Stimulated activated CD4-positive, alpha-beta T cell treated with anti-CD3 and anti-CD28 coated beads, Interleukin-12 subunit alpha, Interleukin-12 subunit beta, amount 100 ng/mL, for 4 hours (primary cell): ENCODE measurements around the gene TSHR.

Source experiments
- DNase-seq: peaks from one replicate; pipeline ENCODE4 v3.0.0-alpha.2; 2020

TSHR gene

DNA sequence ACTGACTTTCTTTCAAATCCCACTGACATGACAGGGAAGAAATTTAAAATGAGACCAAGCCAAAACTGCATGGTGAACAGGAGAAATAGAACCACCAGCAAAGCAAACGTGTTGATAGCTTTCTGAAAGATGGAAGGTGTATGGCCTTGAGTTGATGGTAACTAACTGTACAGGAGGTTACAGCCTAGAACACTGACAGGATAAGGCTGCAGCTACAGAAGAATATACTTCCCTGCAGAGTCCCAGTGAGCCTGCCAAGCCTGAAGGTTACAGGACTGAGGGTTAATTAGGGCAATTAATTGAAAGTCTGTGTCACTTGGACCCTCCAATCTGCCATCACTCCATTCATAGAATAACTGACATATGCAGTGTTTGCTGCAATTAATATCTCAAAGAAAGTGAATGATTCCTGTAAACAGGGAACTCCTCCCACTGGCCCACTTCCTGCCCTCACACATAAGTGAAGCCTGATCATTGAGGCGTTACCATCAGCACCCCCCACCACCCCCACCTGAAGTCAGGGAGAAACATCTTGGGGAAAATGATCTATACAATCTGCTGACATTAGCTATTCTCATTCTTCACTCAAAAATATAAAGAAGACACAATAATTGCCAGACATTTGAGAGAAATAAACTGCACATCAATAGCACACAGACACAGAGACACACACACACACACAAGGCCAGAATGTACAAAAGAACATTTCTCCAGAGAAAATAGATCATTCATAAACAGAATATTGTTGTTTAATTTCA lies 191.9 kb downstream of the TSHR start:
- no peak for DNase-seq

GRCh38 chr14:81148635-81149034 lies 193.2 kb downstream of the TSHR start:
- no peak for DNase-seq

GRCh38 chr14:81153187-81153586 lies 197.8 kb downstream of the TSHR start:
- no peak for DNase-seq

DNA sequence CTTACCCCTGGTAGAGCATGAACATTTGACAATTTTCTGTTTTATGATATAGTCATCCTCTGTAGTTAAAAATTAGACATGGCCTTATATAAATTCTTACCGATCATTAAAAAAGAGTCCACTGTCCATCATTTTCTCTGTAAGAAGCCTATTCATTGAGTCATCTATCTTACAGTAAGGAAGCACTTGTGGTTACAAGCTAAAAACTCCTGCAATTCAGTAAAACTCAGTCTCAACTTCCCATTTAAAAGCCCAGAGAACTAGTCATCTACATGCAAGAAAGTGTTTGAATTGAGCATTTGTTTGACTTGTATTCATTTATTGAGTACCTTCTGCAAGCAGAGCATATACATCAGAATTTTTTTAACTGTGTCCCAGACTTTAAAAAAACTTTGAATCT lies 202.0 kb downstream of the TSHR start:
- no peak for DNase-seq

GRCh38 chr14:81161088-81161487 lies 205.7 kb downstream of the TSHR start:
- DNase-seq: no peak

DNA sequence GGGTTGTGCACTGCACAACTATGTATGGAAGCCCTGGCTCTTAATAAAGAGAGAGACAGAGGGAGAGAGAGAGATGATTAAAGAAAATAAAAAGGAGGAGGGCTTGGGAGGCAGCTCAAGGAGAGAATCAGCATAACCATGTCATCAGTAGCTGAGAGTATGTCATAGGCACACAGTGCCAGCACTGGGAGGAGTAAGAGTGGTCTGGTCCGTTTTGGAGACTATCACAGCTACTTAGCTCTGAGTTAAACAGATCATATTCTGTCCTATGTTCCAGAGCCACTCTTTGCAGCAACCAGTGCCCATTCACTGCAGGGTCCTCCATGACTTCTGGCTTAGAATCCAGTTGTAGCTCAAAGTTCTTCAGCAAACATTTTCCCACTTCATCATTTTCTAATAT lies 206.3 kb downstream of the TSHR start:
- no peak for DNase-seq

DNA sequence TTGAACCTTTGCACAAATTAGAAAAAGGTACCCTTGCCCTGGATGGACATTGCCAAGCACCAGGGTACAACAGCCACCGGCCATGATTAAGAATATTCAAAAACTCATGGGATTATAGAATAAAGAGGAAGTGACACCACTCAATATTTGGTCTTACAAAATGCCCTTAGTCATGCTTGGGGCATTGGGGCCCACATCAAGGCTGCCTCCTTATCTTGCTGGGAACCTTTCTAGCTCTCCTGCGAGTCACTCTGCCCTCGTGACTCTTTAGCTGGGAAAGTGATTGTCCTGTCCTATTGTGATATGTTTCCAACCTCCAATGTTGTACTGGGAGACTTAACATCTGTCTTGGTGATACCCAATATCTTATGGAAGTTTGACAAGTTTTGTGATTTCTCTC lies 207.5 kb downstream of the TSHR start:
- DNase-seq: no peak

DNA sequence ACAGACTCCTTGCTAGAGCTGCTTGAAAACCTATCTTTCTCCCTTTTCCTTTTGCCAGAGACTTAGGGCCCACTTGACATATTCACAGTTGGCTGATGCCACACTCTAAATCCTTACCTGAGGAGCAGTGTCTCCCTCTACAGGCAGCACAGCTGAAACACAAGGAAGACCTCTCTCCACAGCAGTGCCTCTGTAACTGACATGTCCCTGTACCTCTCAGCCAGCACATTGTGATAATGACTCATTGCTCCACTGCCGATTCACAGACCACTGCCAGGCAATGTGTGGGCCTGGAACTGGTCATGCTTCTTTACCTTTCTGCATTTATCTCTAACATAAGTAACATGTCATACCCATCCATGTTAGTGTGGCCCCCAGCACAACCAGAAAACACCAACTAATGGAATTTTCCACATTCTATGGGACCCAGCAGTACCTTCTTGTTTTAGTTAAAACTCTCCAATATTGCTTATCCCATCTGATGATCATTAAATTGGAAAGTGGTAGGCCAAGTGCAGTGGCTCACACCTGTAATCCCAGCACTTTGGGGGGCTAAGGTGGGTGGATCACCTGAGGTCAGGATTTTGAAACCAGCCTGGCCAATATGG lies 208.8 kb downstream of the TSHR start:
- DNase-seq: peak; percentile 17

DNA sequence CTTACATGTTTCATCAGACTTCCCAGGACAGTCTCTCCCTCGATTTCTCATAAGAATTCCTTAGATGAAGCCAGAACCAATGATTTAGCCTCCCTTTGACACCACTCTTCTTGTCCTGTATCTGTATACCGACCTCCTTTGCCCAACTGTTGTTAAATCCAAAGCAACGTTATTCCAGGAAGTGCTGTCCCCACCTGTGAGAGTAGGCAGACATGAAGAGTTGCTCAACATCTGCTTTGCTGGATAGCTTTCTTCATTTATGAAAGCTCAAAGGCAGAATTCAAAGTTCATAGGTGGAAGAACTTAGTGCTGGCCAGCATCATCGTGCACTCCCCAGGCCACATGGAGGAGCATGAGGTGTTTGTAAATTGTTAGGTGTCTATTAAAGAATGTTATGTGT lies 209.8 kb downstream of the TSHR start:
- no peak for DNase-seq

- DNase-seq: no peak
These were observed 210.7 kb downstream of the TSHR start for GRCh38 chr14:81166121-81166520.

GRCh38 chr14:81169267-81169666 lies 213.8 kb downstream of the TSHR start:
- DNase-seq: no peak

- no peak for DNase-seq
These were observed 214.3 kb downstream of the TSHR start for GRCh38 chr14:81169711-81170103.

GRCh38 chr14:81170104-81170828 lies 214.8 kb downstream of the TSHR start:
- DNase-seq: peak; percentile 85

- no peak for DNase-seq
These were observed 215.4 kb downstream of the TSHR start for GRCh38 chr14:81170829-81171195.

GRCh38 chr14:81172353-81172752 lies 216.9 kb downstream of the TSHR start:
- no peak for DNase-seq

- DNase-seq: no peak
These were observed 217.5 kb downstream of the TSHR start for GRCh38 chr14:81172881-81173280.

DNA sequence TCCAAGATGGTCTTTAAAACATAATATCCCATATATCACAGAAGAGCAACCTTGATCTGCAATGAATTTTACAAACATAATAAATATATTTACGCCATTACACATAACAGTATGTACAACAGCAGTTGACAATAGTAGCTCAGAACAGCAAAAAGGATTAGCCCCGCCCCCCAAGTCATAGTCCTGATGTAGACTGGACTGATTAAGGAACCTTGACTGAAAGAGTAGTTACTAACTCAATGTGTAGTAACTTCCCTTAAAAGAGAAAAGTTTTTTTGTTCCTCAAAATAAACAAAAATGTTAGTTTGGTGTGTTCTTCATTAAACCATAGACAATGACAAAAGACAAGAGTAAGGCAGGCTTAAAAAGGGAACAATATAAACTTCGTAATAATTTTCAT lies 220.8 kb downstream of the TSHR start:
- no peak for DNase-seq

GRCh38 chr14:81177225-81177624 lies 221.8 kb downstream of the TSHR start:
- DNase-seq: no peak

GRCh38 chr14:81178063-81178462 lies 222.6 kb downstream of the TSHR start:
- DNase-seq: no peak

- no peak for DNase-seq
These were observed 224.2 kb downstream of the TSHR start for GRCh38 chr14:81179631-81180030.

DNA sequence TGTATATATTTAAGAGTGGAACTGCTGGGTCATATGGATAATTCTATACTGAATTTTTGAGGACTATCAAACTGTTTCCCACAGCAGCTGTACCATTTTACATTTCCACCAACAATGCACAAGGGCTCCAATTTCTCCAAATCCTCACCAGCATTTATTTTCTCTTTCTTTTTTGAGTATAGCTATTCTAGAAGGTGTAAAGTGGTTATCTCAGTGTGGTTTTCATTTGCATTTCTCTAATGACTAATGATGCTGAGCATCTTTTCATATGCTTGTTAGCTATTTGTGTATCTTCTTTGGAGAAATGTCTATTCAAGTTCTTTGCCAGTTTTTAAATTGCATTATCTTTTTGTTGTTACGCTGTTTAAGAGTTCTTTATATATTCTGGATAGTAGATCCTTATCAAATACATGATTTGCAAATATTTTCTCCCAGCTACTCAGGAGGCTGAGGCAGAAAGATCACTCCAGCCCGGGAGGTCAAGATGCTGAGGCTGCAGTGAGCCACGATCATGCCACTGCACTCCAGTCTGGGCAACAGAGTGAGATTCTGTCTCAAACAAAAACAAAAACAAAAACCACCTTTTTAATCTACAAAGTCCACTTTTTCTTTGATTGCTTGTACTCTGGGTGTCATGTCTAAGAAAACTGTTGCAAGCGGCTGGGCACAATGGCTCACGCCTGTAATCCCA lies 232.6 kb downstream of the TSHR start:
- DNase-seq: no peak

DNA sequence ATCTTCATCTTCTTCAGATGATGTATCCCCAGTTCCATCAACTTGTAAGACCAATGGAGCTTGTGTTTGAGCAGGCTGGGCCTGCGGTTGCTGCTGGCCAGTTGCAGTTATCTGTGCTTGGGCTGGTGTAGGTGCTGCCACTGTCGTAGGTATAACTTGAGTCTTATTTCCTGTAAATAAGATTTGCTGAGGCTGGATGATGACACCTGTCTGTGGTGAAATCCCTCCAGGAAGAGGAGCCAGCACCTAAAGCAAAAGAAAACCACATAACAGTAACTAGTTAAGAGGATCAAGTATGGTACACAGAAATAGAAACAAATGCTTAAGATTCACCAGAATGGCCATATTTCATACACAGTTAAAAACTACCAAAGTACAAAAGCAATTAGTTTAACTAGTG lies 237.2 kb downstream of the TSHR start:
- no peak for DNase-seq

- no peak for DNase-seq
These were observed 238.7 kb downstream of the TSHR start for GRCh38 chr14:81193924-81194633.
